Measurements from ENCODE around the gene MRC2.

DNA sequence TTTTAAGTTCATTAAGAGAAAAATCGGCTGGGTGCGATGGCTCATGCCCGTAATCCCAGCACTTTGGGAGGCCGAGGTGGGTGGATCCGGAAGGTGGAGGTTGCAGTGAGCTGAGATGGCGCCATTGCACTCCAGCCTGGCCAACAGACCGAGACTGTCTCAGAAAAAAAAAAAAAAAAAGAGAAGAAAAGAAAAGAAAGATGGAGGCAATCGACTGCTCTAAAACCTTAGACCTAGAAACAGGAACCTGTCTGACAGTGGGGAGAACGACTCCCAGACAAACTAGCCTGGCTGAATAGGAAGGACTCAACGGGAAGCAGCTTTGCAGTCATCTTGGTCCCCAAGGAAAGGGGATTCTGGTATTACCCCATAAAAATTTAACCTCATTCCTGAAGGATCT is 13.7 kb downstream of the MRC2 start:
- TF ChIP-seq POLR2A (IDR thresholded peaks at IDR 0.05; ENCODE audit: low read depth, low read length) (no peak), POLR2AphosphoS5 (IDR thresholded peaks at IDR 0.05; ENCODE audit: low read depth, low read length) (no peak), TAF1 (IDR thresholded peaks at IDR 0.05; ENCODE audit: borderline replicate concordance, low read depth, low read length) (no peak)
